ENCODE measurements around the gene ANKIB1. TPM values are rescaled to one million over a fixed set of nuclear protein-coding genes. Genes with fewer than 3 reads are reported as not detected.

The ANKIB1 gene
- total RNA-seq, 2 experiments from 2014 or later, result 60.0 to 66.9 TPM

DNA sequence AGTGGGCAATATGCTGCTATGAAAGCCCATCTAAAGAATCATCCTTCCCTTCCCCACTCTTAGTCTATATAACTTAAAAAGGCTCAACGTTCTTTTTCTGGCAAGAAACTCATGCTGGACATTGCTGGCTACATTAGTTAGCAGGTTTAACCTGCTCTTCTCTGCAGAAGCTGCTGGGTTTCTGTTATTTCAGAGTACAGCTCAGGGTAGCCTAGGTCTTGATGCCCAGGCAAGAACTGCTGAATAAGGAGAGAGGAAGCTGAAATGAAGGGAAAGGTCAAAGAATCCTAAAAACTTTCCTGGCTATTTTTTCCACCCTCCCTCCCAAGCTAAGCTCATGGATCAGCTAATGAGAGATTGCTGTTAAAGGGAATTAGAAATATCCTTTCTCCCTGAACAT, 79.4 kb downstream of the ANKIB1 start:
- no peak for TF ChIP-seq CTCF (IDR thresholded peaks at IDR 0.05)
- no peaks in the 10 kb centered on the region for H3K27me3 Mint-ChIP-seq
- H3K4me1 Mint-ChIP-seq (ENCODE audit: low read depth), result no peaks in the 10 kb centered on the region
- CTCF ChIA-PET, result no interaction called here
- H3K9me3 Mint-ChIP-seq, result no peaks in the 10 kb centered on the region
- no peak overlapping the region for H3K27ac ChIP-seq (ENCODE audit: low read depth in 1 of 2, low read length in 2 of 2)
- H3K27me3 ChIP-seq (ENCODE audit: control insufficient read depth in 1 of 2, insufficient read depth in 2 of 2, low read length in 2 of 2), result no peaks in the 10 kb centered on the region
- DNase-seq (no peak), ATAC-seq (ENCODE audit: poor library complexity) (no peak)
- peaks cover 34% of the 10 kb centered on the region for H3K36me3 Mint-ChIP-seq (ENCODE audit: low read depth)
- H3K9me3 ChIP-seq (ENCODE audit: control insufficient read depth in 1 of 2, insufficient read depth in 1 of 2, low read length in 2 of 2), result no peaks in the 10 kb centered on the region
- H3K4me3 Mint-ChIP-seq, result no peak overlapping the region
- H3K36me3 ChIP-seq (ENCODE audit: insufficient read depth, low read length), result peaks cover 11% of the 10 kb centered on the region
- H3K27ac Mint-ChIP-seq, result no peak overlapping the region
- no peak overlapping the region for H3K4me3 ChIP-seq (ENCODE audit: low read length)
- POLR2A ChIA-PET, result no interaction called here
- intact Hi-C loops (cut with DNase I, micrococcal nuclease), result no loop called here
- H3K4me1 ChIP-seq (ENCODE audit: insufficient read depth, low read length), result no peaks in the 10 kb centered on the region

DNA sequence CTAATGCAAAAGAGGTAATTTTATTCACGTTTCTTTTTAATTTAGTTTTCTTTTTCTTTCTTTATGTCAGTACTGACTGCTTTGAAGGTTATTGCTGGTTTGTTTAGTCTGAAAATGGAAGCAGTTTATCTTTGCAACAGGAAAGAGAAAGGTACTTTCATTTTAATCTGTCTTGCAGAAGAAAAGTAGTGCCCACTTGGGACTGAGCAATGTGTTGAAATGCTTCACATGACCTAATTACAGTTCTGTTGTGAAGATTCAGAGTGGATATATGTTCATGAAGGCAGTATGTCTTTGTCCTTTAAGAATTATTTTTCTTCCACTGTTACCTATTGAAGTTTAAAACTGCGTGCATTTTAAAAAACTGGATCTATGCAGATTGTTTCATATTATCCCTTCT, 80.1 kb downstream of the ANKIB1 start:
- H3K27ac Mint-ChIP-seq, result no peak overlapping the region
- TF ChIP-seq CTCF (IDR thresholded peaks at IDR 0.05), result no peak
- Histone ChIP-seq H3K36me3 (ENCODE audit: insufficient read depth, low read length) (peaks cover 10% of the 10 kb centered on the region), H3K4me3 (ENCODE audit: low read length) (no peak overlapping the region), H3K9me3 (ENCODE audit: control insufficient read depth in 1 of 2, insufficient read depth in 1 of 2, low read length in 2 of 2) (no peaks in the 10 kb centered on the region), H3K27ac (ENCODE audit: low read depth in 1 of 2, low read length in 2 of 2) (no peak overlapping the region), H3K4me1 (ENCODE audit: insufficient read depth, low read length) (no peaks in the 10 kb centered on the region), H3K27me3 (ENCODE audit: control insufficient read depth in 1 of 2, insufficient read depth in 2 of 2, low read length in 2 of 2) (no peaks in the 10 kb centered on the region)
- H3K9me3 Mint-ChIP-seq, result no peaks in the 10 kb centered on the region
- no peaks in the 10 kb centered on the region for H3K4me1 Mint-ChIP-seq (ENCODE audit: low read depth)
- peaks cover 29% of the 10 kb centered on the region for H3K36me3 Mint-ChIP-seq (ENCODE audit: low read depth)
- H3K4me3 Mint-ChIP-seq, result no peak overlapping the region
- intact Hi-C loops (cut with DNase I, micrococcal nuclease), result no loop called here
- CTCF ChIA-PET, result no interaction called here
- no peaks in the 10 kb centered on the region for H3K27me3 Mint-ChIP-seq
- no peak for ATAC-seq (ENCODE audit: poor library complexity)
- POLR2A ChIA-PET, result no interaction called here
- DNase-seq, result no peak

DNA sequence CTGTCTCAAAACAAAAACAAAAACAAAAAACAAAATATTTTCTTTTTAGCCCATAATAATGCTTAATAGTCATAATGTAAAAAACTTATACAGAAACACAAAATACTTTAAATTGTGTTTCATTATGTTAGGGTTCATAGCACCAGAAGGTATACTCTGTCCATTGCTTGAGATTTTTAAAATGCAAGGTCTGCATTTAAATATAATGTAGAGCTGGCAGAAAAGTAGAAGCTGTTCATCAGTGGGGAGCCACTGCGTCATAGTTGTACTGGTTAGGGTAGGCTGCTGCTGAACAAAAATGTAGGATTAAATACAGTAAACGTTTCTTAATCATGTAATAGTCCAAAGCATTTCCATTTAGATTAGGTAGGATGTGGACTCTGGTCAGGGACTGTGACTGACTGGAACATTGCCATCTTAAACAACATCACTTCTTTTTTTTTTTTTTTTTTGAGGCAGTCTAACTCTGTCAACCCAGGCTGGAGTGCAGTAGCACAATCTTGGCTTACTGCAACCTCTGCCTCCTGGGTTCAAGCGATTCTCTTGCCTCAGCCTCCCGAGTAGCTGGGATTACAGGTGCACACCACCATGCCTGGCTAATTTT, 85.2 kb downstream of the ANKIB1 start:
- no peak for ATAC-seq (ENCODE audit: poor library complexity)
- CTCF ChIA-PET, result no interaction called here
- intact Hi-C loops (cut with DNase I, micrococcal nuclease), result no loop called here
- Mint-ChIP-seq H3K9me3 (peaks cover 2% of the 10 kb centered on the region), H3K4me3 (no peak overlapping the region), H3K27ac (no peak overlapping the region), H3K27me3 (no peaks in the 10 kb centered on the region), H3K4me1 (ENCODE audit: low read depth) (no peaks in the 10 kb centered on the region), H3K36me3 (ENCODE audit: low read depth) (peaks cover 63% of the 10 kb centered on the region)
- Histone ChIP-seq H3K27me3 (ENCODE audit: control insufficient read depth in 1 of 2, insufficient read depth in 2 of 2, low read length in 2 of 2) (no peaks in the 10 kb centered on the region), H3K36me3 (ENCODE audit: insufficient read depth, low read length) (peaks cover 16% of the 10 kb centered on the region), H3K4me1 (ENCODE audit: insufficient read depth, low read length) (no peaks in the 10 kb centered on the region), H3K9me3 (ENCODE audit: control insufficient read depth in 1 of 2, insufficient read depth in 1 of 2, low read length in 2 of 2) (no peaks in the 10 kb centered on the region), H3K4me3 (ENCODE audit: low read length) (no peak overlapping the region), H3K27ac (ENCODE audit: low read depth in 1 of 2, low read length in 2 of 2) (no peak overlapping the region)
- no peak for DNase-seq
- TF ChIP-seq CTCF (IDR thresholded peaks at IDR 0.05), result no peak
- POLR2A ChIA-PET, result no interaction called here

Data from CD4-positive, alpha-beta T cell (primary cell).